AG04449 (cell line): Measurements from ENCODE around the gene LRRN4.
"Not testable (repeated sequence)": the region's sequence is repeated elsewhere in the genome, so short reads cannot be mapped to it uniquely, and the experiment has no call there.

Source experiments
- CTCF ChIA-PET: fragments of 350-600 bp; formaldehyde crosslinking; extraction: SDS; loops from one replicate; lab custom pipeline; 2021; ENCODE audit warnings: antibody characterized with exemption; lab: Yijun Ruan, JAX
- POLR2A ChIA-PET: fragments of 400-600, 350-600 bp; formaldehyde crosslinking; extraction: SDS; loops from one replicate; lab custom pipeline; 2020; ENCODE audit warnings: antibody characterized with exemption, inconsistent platforms; lab: Yijun Ruan, JAX
- DNase-seq: peaks from one replicate; pipeline ENCODE4 v3.0.0-alpha.2; 2010; ENCODE audit warnings: low read depth, low spot score
- H3K4me3 ChIP-seq: 2 replicates; pipeline ENCODE4 v1.5.1; 2011; ENCODE audit warnings: low read depth, mild to moderate bottlenecking, control low read depth, low read length
- CTCF ChIP-seq: IDR thresholded peaks from one replicate; pipeline ENCODE4 v1.5.1; 2011; ENCODE audit warnings: mild to moderate bottlenecking, moderate library complexity, low read length, control low read depth, inconsistent platforms; ENCODE audit not compliant: insufficient read depth; ENCODE audit errors: missing control alignments

The LRRN4 gene

GRCh38 chr20:6057691-6058090, 3.8 kb upstream of the LRRN4 start:
- DNase-seq: no peak
- H3K4me3 ChIP-seq: no peak overlapping the region
- no peak for TF ChIP-seq CTCF
- ChIA-PET CTCF (interaction anchor here (1.2 to 5.0 kb wide), 2 partner anchors 9 to 16 kb away, joined by 3 to 39 read pairs; no protein-coding TSS in a partner anchor), POLR2A (no interaction called here)

- no peak overlapping the region for H3K4me3 ChIP-seq
- ChIA-PET CTCF (interaction anchor here (1.2 to 5.0 kb wide), 2 partner anchors 9 to 17 kb away, joined by 3 to 39 read pairs; no protein-coding TSS in a partner anchor), POLR2A (no interaction called here)
- no peak for DNase-seq
- no peak for TF ChIP-seq CTCF
Observed at GRCh38 chr20:6057139-6057538, 3.3 kb upstream of the LRRN4 start.

GRCh38 chr20:6055981-6056569, 2.2 kb upstream of the LRRN4 start:
- no peak overlapping the region for H3K4me3 ChIP-seq
- POLR2A ChIA-PET: no interaction called here
- DNase-seq: no peak
- TF ChIP-seq CTCF: no peak
- CTCF ChIA-PET: interaction anchor here (5.0 kb wide), 1 partner anchor 18 kb away, joined by 39 read pairs; no protein-coding TSS in a partner anchor

- DNase-seq: no peak
- CTCF ChIA-PET: no interaction called here
- POLR2A ChIA-PET: no interaction called here
- no peak overlapping the region for H3K4me3 ChIP-seq
- TF ChIP-seq CTCF: no peak
Observed at GRCh38 chr20:6055161-6055783, 1.4 kb upstream of the LRRN4 start.

- DNase-seq, H3K4me3 ChIP-seq, POLR2A ChIA-PET: not testable (repeated sequence)
- CTCF ChIA-PET: interaction anchor here (1.7 kb wide), 1 partner anchor 15 kb away, joined by 3 read pairs; no protein-coding TSS in a partner anchor
Observed at GRCh38 chr20:6054689-6055051, 810 bp upstream of the LRRN4 start.

- no peak overlapping the region for H3K4me3 ChIP-seq
- ChIA-PET CTCF (interaction anchor here (1.7 kb wide), 1 partner anchor 14 kb away, joined by 3 read pairs; no protein-coding TSS in a partner anchor), POLR2A (no interaction called here)
- TF ChIP-seq CTCF: no peak
- DNase-seq: no peak
Observed at GRCh38 chr20:6053064-6053775, 640 bp downstream of the LRRN4 start.
